Activated CD8-positive, alpha-beta memory T cell treated with anti-CD3 and anti-CD28 coated beads, Interleukin-2, amount 50 U/mL, for 24 hours (primary cell): ENCODE results near the gene LRRC41.
"Not testable (repeated sequence)": the region's sequence is repeated elsewhere in the genome, so short reads cannot be mapped to it uniquely, and the experiment has no call there.

Experiments used
- DNase-seq: peaks from one replicate; pipeline ENCODE4 v3.0.0-alpha.2; 2020; ENCODE audit errors: extremely low read depth

Gene LRRC41, protein sequence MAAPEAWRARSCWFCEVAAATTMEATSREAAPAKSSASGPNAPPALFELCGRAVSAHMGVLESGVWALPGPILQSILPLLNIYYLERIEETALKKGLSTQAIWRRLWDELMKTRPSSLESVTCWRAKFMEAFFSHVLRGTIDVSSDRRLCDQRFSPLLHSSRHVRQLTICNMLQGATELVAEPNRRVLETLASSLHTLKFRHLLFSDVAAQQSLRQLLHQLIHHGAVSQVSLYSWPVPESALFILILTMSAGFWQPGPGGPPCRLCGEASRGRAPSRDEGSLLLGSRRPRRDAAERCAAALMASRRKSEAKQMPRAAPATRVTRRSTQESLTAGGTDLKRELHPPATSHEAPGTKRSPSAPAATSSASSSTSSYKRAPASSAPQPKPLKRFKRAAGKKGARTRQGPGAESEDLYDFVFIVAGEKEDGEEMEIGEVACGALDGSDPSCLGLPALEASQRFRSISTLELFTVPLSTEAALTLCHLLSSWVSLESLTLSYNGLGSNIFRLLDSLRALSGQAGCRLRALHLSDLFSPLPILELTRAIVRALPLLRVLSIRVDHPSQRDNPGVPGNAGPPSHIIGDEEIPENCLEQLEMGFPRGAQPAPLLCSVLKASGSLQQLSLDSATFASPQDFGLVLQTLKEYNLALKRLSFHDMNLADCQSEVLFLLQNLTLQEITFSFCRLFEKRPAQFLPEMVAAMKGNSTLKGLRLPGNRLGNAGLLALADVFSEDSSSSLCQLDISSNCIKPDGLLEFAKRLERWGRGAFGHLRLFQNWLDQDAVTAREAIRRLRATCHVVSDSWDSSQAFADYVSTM

GRCh38 chr1:46303038-46303871 lies at the start of gene LRRC41, which contains the start of gene UQCRH:
LRRC41 (minus strand) TSS chr1:46303616; CDS start chr1:46303322, 294 bp downstream.
UQCRH (plus strand) TSS chr1:46303698; CDS start chr1:46303767, 69 bp downstream.
- peak; percentile 80 for DNase-seq

GRCh38 chr1:46352363-46352762 lies 48.9 kb upstream of the LRRC41 start:
- DNase-seq = no peak

DNA sequence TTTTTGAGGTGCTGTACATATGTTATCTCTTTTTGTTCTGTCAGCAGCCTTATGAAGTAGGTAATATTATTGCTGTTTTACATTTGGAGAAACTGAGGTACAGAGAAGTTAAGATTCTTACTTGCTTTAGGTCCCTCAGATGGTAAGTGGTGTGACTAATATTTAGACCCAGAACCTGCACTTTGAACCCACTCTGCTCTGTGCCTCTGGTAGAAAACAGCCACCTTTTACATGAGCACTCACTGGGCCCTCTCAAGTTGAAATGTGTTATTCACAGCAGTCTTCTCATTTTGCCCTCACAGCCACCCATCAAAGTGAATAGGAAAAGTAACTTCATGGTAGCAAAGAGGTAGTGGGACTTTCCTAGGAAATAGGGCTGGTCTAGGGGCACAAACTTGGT lies 41.9 kb upstream of the LRRC41 start:
- DNase-seq = no peak

DNA sequence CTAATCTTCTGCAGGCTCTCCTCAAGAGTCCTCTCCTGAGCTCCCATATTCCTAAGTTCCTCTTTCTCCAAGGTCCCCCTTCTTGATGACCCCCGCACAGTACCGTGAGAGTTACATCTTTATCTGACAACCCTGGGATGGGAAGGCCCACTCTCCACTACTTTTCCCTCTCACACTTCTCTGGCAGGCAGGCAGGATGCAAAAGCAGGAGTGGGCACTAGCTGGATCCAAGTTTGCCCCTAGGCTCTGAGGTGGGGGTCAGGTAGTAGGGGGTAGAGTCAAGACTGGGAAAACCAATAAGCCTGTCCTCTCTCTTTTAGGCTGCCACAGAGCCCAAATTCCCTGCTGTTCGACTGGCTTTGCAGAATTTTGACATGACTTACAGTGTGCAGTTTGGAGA lies 41.1 kb upstream of the LRRC41 start:
- no peak for DNase-seq

DNA sequence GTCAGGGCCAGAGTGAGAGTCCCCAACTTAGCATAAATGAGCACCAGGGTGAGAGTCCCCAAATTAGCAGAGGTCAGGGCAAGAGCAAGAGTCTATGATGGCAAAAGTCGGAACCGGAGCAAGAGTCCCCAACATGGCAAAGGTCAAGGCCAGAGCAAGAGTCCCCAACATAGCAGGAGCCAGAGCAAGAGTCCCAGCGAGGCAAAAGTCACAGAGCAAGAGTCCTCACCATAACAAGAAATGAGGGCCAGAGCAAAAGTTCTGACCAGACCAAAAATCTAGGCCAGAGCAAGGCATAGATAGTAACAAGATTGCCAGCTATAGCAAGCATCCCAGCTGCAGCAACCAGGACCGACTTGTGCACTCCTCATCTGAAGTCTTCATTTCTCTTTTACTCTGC lies 40.3 kb upstream of the LRRC41 start:
- DNase-seq = no peak

- no peak for DNase-seq
Observed at GRCh38 chr1:46343351-46343695, 39.9 kb upstream of the LRRC41 start.

GRCh38 chr1:46342677-46343350 lies 39.4 kb upstream of the LRRC41 start:
- DNase-seq = no peak

GRCh38 chr1:46342084-46342656 lies 38.8 kb upstream of the LRRC41 start:
- DNase-seq = no peak

DNA sequence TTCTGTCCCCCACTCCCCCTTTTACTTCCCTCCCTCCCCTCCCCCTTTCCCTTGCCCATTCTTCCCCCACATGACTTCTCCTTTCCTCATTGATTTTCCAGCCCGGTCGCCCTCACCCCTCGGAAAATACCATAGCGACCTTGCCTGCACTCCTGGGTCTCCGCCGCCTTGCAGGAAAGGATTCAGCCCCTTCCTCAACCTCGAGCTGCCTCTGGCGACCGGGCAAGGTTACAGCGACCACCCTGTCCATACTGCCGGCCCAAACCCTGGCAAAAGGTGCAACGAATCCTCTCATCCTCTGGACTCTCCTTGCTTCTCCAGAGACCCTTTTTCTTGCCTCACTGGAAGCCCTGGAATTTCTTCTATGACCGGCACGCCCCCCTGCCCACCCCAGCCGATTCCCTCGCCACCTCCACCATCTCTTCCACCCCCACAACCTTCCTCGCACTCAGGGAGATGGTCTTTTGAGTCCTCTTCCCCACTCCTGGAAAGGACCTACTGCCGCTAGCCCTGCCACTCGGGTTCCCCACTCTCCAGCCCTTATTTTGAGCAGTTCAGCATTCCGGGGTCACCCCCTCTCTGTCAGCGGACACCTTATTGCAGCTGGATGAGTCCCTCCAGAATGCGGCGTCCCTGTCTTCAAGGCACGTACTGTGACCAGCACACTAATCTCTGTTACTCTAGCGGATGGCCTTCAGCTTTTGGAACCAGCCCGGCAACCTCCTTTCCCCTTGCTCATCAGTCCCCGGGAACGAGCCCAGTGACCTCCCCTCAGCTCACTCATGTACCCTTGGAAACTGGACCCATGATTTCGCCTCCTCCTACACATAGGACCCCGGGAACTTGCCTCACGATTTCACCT lies 38.0 kb upstream of the LRRC41 start:
- no peak for DNase-seq

DNA sequence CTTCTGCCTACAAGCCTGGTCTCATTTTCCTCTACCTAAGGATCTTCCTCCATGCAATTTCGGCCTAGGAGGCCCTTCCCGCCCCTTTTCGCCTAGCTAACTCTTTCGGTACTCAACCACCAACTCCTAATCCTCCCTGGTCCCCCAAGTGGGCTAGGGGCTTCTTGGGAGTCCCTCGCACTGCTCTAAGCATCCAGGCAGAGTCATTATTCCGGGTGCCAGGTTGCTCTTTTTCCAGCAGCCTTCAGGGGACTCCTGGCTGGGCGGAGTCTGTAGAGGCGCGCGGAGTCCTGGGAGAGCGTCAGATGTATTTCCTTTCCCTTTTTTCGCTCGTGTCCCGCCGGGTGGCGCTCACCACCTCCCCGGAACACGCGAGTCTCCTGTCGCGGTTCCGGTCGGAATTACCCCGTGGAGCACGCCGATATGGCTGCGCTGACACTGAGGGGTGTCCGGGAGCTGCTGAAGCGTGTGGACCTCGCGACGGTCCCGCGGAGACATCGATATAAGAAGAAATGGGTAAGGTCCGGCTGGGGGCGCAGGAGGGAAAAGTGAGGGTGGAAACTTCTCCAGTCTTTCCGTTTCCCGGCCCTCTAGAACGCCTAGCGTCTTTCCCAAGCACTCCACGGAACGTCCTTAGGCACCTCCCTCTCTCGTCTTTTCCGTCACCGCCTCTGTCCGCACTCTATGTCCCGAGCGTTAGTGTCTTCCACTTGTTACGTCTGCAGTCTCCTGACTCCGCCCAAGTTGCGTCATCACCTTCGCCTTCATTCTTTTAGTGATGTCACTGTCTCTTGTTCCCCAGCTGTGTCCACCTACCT lies 37.2 kb upstream of the LRRC41 start, which contains the start of gene NSUN4:
Gene NSUN4 (plus strand): TSS at position 404 of the 818 bp plus-strand sequence. CDS start 20 bp downstream, at position 424.
- DNase-seq = peak; percentile 69

DNA sequence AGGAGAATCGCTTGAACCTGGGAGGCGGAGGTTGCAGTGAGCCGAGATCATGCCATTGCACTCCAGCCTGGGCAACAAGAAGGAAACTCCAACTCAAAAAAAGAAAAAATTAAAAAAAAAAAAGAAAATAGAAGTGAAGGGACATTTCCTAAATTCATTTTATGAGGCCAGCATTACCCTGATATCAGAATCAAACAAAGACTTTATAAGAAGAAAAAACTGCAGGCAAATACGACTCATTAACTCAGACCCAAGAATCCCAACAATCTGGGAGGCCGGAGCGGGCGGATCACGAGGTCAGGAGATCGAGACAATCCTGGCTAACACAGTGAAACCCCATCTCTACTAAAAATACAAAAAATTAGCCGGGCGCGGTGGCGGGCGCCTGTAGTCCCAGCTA lies 34.0 kb upstream of the LRRC41 start:
- DNase-seq = not testable (repeated sequence)

- DNase-seq = no peak
Observed at GRCh38 chr1:46335081-46335480, 31.7 kb upstream of the LRRC41 start.

DNA sequence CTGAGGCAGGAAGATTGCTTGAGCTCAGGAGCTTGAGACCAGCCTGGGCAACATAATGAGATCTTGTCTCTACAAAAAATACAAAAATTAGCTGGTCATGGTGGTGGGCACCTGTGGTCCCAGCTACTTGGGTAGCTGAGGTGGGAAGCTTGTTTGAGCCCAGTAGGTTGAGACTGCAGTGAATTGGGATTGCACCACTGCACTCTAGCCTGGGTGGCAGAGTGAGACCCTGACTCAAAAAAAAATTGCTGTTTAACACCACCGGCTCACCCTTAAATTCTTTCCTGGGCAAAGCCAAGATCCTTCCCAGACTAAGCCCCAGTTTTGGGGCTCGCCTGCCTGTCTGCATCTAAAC lies 30.6 kb upstream of the LRRC41 start:
- no peak for DNase-seq

DNA sequence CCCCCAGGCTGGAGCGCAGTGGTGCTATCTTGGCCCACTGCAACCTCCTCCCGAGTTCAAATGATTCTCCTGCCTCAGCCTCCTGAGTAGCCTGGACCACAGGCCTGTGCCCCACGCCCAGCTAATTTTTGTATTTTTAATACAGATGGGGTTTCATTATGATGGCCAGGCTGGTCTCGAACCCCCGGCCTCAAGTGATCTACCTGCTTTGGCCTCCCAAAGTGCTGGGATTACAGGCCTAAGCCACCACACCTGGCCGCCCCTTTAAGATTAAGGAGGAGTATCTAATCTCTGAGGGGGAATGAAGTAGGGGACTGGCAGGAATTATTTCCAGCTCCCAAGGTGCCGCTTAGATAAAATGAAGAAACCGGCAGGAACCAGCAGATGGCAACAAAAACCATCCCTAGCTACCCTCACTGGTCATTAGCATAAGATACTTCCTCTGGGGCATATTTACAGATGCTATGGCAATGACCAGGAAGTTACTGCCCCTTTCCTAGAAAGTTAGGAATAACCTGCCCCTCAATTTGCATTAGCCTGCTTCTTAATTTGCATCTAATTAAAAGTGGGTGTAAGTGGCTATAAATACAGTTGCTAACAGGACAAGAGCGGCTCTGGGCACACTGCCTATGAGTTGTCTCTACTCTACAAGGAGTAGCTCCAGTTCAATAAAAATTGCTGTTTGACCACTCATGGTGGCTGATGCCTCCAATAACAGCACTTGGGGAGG lies 30.0 kb upstream of the LRRC41 start:
- no peak for DNase-seq

DNA sequence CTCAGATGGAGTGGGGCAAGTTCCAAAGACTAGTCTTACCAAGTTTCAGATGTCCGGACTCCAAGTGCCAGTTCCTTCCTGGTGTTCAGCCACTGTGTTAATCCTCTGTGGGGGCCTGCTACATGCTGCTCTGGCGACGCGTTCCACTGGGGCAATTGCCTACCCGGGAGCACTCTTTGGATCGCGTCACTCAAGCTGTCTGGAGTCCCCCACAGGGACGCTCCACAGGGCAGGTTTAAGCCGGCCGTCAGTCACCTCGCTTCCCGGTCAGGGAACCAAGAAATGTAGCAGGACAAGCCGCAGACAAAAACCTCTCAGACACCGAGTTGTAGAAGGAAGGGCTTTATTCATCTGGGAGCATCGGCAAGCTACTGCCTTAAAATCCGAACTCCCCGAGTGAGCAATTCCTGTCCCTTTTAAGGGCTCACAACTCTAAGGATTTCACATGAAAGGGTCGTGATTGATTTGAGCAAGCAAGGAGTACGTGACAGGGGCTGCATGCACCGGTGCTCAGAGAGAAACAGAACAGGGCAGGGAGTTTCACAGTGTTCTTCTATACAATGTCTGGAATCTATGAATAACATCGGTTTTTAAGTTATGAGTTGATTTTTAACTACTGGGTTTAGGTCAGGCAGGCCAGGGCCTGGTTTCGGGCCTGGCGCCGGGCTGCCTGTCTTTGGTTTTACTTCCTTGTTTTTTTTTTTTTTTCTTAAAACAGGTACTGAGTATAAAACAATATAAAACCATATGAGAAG lies 28.5 kb upstream of the LRRC41 start:
- DNase-seq = not testable (repeated sequence)

DNA sequence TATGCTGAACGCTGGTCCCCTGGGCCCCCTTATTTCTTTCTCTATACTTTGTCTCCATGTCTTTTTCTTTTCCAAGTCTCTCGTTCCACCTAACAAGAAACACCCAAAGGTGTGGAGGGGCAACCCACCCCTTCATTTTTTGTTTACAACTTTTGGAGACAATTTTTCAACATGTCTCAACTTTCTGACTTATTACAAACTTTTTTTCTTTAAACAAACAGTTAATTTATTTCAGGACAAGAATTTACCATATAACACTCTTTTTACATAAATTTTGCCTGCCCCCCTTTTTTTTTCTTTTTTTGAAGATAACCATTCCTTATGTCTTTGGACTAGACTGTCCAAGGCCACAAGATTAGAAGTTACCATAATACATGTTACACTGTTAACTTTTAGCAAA lies 27.0 kb upstream of the LRRC41 start:
- DNase-seq = not testable (repeated sequence)

- not testable (repeated sequence) for DNase-seq
Observed at GRCh38 chr1:46329807-46330206, 26.4 kb upstream of the LRRC41 start.

DNA sequence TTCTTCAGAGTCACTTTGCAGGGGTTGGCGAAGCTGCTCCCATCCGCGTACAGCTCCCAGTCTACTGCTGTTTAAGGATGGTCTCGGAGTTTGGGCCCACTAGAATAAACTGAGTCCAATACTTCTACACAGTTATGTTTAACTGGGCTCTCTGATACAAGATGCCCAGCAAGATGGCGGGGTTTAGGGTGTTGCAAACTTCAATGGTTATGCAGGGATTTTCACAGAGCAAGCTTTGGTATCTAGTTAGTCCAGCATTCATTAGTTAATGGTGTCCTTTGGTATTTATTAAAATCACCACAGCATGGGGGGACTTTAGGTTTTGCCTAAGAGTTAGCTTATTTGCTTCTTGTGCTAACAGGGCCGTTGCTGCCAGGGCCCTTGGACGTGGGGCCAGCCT lies 24.8 kb upstream of the LRRC41 start:
- not testable (repeated sequence) for DNase-seq
